Measurements from ENCODE around the gene HEG1. TPM values are rescaled to one million over a fixed set of nuclear protein-coding genes. Genes with fewer than 3 reads are reported as not detected.

The HEG1 gene
- total and polyA plus RNA-seq, 2 of the 13 experiments (the other 11 are each of a cell fraction or from before 2014, with no cell fraction given): 10.7 to 18.2 TPM

DNA sequence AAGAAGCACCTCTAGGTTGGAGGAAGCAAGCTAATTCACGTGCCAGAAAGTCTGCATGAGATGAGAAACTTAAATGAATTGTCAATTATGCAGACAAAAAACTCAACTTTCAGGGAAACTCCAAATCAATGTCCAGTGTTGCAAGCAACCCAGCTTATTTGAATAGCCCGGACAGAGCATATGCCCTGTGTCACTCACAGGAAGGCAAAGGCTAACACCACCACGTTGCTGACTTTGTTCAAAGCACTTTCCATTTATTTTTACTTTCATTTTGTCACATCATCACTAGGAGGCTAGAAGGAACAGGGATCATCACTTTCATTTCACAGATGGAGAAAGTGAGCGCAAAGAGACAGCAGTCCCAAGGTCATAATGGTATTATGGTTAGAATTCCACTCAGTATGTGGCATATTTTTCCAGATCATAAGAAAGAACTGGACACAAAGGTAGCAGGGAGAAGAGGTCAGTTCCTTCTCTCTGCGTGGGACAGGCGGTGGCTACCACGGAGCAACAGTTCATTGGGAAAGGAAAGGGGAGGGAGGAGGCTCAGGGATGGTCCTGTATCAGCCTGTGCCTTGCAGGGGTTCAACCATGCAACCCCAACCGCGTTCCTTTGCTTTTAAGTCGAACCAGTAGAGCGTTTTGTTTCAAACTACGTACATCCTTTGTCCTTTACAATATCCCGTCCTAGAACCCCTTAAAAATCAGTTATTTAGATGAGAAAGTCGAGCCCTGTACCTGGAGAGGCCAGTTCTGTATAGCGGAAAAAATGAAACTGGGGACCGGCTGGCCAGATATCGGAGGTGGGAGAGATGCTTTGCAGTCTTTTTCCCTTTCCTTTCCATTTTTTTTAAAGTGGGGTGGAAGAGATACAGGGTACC is 1.1 kb downstream of the HEG1 start:
- peak overlapping the region; percentile 95 for H3K4me2 ChIP-seq (ENCODE audit: low read depth, low read length)
- peak; percentile 95 for FAIRE-seq
- intact Hi-C loops (cut with micrococcal nuclease; ENCODE audit: unreplicated experiment): loop anchor here (1.0 to 10.0 kb wide), 3 partner anchors 9 to 100 kb away; no protein-coding TSS in a partner anchor
- TF ChIP-seq ZNF704 (CRISPR knock-in tag; IDR thresholded peaks at IDR 0.05; ENCODE audit: borderline replicate concordance) (no peak), MBD4 (IDR thresholded peaks at IDR 0.05; ENCODE audit: borderline replicate concordance, low read length) (no peak), SSRP1 (CRISPR knock-in tag; IDR thresholded peaks at IDR 0.05) (0 out of 2 replicates have a peak, but pooled peaks have one; percentile 73), KMT2A (CRISPR knock-in tag; IDR thresholded peaks at IDR 0.05) (peak; percentile 85), ONECUT2 (CRISPR knock-in tag; IDR thresholded peaks at IDR 0.05) (peak; percentile 63), BCL3 (CRISPR knock-in tag; IDR thresholded peaks at IDR 0.05) (no peak), ZFP36L2 (CRISPR knock-in tag; IDR thresholded peaks at IDR 0.05) (no peak), PATZ1 (CRISPR knock-in tag; IDR thresholded peaks at IDR 0.05) (peak; percentile 14; the same call in 1 of the 2 replicates), ZNF275 (CRISPR knock-in tag; IDR thresholded peaks at IDR 0.05; ENCODE audit: borderline replicate concordance) (no peak), ZNF556 (CRISPR knock-in tag; IDR thresholded peaks at IDR 0.05; ENCODE audit: borderline replicate concordance) (0 out of 2 replicates have a peak, but pooled peaks have one; percentile 30), ZNF761 (CRISPR knock-in tag; conservative IDR thresholded peaks at IDR 0.05) (0 out of 2 replicates have a peak, but pooled peaks have one; percentile 31), MAFK (conservative IDR thresholded peaks at IDR 0.05 in 1 of 2, IDR thresholded peaks at IDR 0.05 in 1 of 2; ENCODE audit: low read length in 2 of 2) (peak; percentile 72 to 82), ZNF747 (CRISPR knock-in tag; IDR thresholded peaks at IDR 0.05; ENCODE audit: borderline replicate concordance) (no peak), ZNF24 (IDR thresholded peaks at IDR 0.05) (no peak), CREB1 (IDR thresholded peaks at IDR 0.05) (0 out of 2 replicates have a peak, but pooled peaks have one; percentile 11), CREB1 (CRISPR knock-in tag; IDR thresholded peaks at IDR 0.05) (peak; percentile 38; the same call in 1 of the 2 replicates), NBN (conservative IDR thresholded peaks at IDR 0.05) (no peak), KAT7 (CRISPR knock-in tag; IDR thresholded peaks at IDR 0.05; ENCODE audit: borderline replicate concordance) (peak; percentile 22; the same call in 1 of the 2 replicates)

More for the DNA sequence above, 1.1 kb downstream of the HEG1 start:
- Histone ChIP-seq H3K9ac (ENCODE audit: insufficient read depth, low read depth, low read length) (peak overlapping the region; percentile 86), H3K36me3 (replicated peaks in 1 of 2; ENCODE audit: control insufficient read depth in 1 of 2, insufficient read depth in 2 of 2, low read length in 2 of 2) (peaks cover 4 to 23% of the 10 kb centered on the region in 2 experiments; a peak in 4 of 5 replicates), H3K4me1 (ENCODE audit: insufficient read depth, low read length) (peaks cover 58% of the 10 kb centered on the region), H3K9me3 (ENCODE audit: low read length) (no peaks in the 10 kb centered on the region), H3K27ac (ENCODE audit: extremely low read length, insufficient read depth, low read length) (peak overlapping the region; percentile 69), H3K79me2 (ENCODE audit: insufficient read depth, low read length) (peaks cover 33% of the 10 kb centered on the region), H3K27me3 (ENCODE audit: control insufficient read depth in 1 of 2, insufficient read depth in 2 of 2, low read length in 2 of 2) (peaks cover 0 to 25% of the 10 kb centered on the region in 2 experiments; a peak in 4 of 5 replicates), H2AFZ (ENCODE audit: low read length) (peak overlapping the region; percentile 28), H3K4me3 (replicated peaks in 1 of 3; ENCODE audit: insufficient read depth in 1 of 3, low read depth in 2 of 3, low read length in 3 of 3) (peak overlapping the region; percentile 79 to 92 (median 82)), H4K20me1 (ENCODE audit: insufficient read depth, low read length) (peaks cover 18% of the 10 kb centered on the region)
- DNase-seq (ENCODE audit: low spot score) (peak; percentile 85), ATAC-seq (peak; percentile 81)
- WGBS (ENCODE audit: low lambda C conversion rate): 2% methylated on average over 17 of the region's 17 CpGs
- BruUV-seq (replicated peaks): TSS peak; percentile 69
- ChIA-PET POLR2A (interaction anchor here (0.6 to 3.1 kb wide), 4 partner anchors 8 to 527 kb away, joined by 3 to 25 read pairs (median 11); no protein-coding TSS in a partner anchor), CTCF (ENCODE audit: low intra/inter-chr PET ratio, low total read pairs) (no interaction called here)
- in situ Hi-C loops (cut with HindIII; ENCODE audit: extremely low pct_ligation_motif_present, low pct_unique_long_range_greater_than_20kb): loop anchor here (5.0 kb wide), 1 partner anchor 52 kb away; no protein-coding TSS in a partner anchor

All from HepG2 (cell line).